Measurements from ENCODE around the gene TFF1. TPM values are rescaled to one million over a fixed set of nuclear protein-coding genes. Genes with fewer than 3 reads are reported as not detected.

Gene TFF1
- total RNA-seq, 4 donors from 2014 or later = 8.6 to 45.3 (median 25.8) TPM; not detected in 1

DNA sequence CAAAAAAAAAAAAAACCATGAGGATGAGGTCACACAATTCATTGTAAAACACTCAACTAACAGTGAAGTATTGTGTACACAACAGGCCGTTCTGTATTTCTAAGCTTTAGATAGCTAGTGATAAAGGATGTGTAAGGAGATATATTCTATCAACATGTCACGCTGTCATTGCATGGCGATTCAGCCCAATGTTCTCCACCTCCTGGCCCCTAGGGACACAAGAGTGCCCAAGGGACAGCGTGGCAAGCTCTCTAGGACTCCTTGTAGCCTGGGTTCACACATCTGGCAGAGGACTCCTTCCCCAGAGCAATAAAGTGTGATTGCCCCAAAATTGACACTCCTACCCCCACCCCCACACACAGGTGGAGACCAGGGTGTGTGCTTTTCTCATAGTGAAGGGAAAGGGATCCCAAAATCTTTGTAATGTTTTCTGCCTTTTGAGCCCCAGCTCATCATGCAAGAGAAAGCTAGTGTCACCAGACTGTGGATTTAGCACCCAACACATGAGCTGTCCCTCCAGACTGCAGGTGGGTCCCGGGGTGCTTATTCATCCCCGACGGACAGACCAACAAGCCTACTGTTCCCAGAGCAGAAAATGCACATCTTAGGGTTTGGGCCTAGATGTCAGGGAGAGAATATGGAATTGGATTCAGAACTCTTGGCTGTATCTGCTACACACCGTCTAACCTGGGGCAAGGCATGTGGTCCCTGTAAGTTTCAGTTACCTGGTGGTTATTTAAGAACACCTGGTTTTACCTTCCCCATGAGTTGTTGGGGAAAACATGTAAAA lies 18.0 kb upstream of the TFF1 start:
- intact Hi-C loops (cut with DNase I; ENCODE audit: low total_unique reads) (no loop called here), in situ Hi-C loops (cut with MboI; ENCODE audit: low pct_ligation_motif_present in 1 of 4, low pct_unique_long_range_greater_than_20kb in 1 of 4, low sequenced_read_pairs in 3 of 4) (loop anchor here in 1 of 4 donors (10.0 kb wide), 1 partner anchor 60 kb away; no protein-coding TSS in a partner anchor)
- Histone ChIP-seq H3K27ac (peak overlapping the region; percentile 13 to 75 (median 58)), H3K4me3 (no peak overlapping the region), H3K4me1 (peaks cover 3 to 21% (median 6%) of the 10 kb centered on the region in 4 donors), H3K9me3 (no peaks in the 10 kb centered on the region), H3K36me3 (no peaks in the 10 kb centered on the region), H3K27me3 (no peaks in the 10 kb centered on the region)
- 43 to 47% methylated on average over 3 to 8 of the region's 8 CpGs for WGBS, 2 donors (ENCODE audit: low coverage in 1 of 2)
- no peak for DNase-seq
- TF ChIP-seq EP300 (IDR thresholded peaks at IDR 0.05; ENCODE audit: low read depth) = no peak
- TF ChIP-seq, protein P1, sequence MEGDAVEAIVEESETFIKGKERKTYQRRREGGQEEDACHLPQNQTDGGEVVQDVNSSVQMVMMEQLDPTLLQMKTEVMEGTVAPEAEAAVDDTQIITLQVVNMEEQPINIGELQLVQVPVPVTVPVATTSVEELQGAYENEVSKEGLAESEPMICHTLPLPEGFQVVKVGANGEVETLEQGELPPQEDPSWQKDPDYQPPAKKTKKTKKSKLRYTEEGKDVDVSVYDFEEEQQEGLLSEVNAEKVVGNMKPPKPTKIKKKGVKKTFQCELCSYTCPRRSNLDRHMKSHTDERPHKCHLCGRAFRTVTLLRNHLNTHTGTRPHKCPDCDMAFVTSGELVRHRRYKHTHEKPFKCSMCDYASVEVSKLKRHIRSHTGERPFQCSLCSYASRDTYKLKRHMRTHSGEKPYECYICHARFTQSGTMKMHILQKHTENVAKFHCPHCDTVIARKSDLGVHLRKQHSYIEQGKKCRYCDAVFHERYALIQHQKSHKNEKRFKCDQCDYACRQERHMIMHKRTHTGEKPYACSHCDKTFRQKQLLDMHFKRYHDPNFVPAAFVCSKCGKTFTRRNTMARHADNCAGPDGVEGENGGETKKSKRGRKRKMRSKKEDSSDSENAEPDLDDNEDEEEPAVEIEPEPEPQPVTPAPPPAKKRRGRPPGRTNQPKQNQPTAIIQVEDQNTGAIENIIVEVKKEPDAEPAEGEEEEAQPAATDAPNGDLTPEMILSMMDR (IDR thresholded peaks at IDR 0.05) = peak in 1 of 5 experiments; percentile 23

DNA sequence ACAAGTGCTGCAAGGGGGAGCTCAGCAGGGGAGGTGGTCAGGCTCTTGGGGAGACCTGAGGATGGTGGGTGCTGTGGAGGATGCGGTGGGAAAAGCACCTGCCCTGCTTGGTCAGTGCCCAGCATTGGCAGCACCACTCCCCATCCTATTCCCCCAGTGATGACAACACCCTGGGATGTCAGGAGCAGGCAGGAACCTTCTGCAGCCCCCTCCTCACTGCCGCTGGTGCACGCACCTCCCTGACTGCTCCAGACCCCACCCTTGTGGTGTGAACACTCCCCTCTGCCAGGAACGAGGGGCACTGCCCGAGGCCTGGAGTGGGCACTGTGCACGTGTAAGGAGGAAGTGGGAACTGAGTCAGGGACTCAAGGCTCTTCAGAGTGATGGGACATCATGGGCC lies 17.0 kb upstream of the TFF1 start:
- H3K36me3 ChIP-seq = no peaks in the 10 kb centered on the region
- no peaks in the 10 kb centered on the region for H3K27me3 ChIP-seq
- H3K4me3 ChIP-seq = no peak overlapping the region
- DNase-seq = no peak
- no peaks in the 10 kb centered on the region for H3K9me3 ChIP-seq
- TF ChIP-seq POLR2A (IDR thresholded peaks at IDR 0.05) (no peak), EP300 (IDR thresholded peaks at IDR 0.05; ENCODE audit: low read depth) (no peak)
- in situ Hi-C loops (cut with MboI; ENCODE audit: low pct_ligation_motif_present in 1 of 4, low pct_unique_long_range_greater_than_20kb in 1 of 4, low sequenced_read_pairs in 3 of 4) (loop anchor here in 1 of 4 donors (10.0 kb wide), 1 partner anchor 61 kb away; no protein-coding TSS in a partner anchor), intact Hi-C loops (cut with DNase I; ENCODE audit: low total_unique reads) (no loop called here)
- peaks cover 0 to 15% (median 6%) of the 10 kb centered on the region in 4 donors for H3K4me1 ChIP-seq
- 82% methylated on average over 6 of the region's 6 CpGs; no CpG with 5 or more reads in 1 of the 2 donors for WGBS, 2 donors (ENCODE audit: low coverage in 1 of 2)
- peak overlapping the region in 1 of 4 donors; percentile 50 for H3K27ac ChIP-seq

DNA sequence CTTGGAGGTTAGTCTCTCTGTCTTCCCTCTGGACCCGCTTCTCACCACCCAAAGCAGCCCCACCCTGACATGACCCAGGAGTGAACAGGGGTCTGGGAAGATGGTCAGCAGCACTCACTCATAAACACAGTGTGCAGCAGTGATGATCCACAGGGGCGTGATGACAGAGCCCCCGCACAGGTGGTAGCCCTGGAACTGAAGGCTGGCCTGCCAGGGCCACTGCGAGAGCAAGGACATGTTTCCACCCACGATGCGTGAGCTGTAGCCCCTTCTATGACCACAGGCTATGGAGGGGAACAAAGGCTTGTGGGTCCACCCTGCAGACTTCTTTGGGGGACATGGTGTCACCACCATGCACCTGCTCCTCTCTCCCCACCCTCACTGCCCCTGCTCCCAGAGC lies 16.6 kb upstream of the TFF1 start:
- no peak for DNase-seq

DNA sequence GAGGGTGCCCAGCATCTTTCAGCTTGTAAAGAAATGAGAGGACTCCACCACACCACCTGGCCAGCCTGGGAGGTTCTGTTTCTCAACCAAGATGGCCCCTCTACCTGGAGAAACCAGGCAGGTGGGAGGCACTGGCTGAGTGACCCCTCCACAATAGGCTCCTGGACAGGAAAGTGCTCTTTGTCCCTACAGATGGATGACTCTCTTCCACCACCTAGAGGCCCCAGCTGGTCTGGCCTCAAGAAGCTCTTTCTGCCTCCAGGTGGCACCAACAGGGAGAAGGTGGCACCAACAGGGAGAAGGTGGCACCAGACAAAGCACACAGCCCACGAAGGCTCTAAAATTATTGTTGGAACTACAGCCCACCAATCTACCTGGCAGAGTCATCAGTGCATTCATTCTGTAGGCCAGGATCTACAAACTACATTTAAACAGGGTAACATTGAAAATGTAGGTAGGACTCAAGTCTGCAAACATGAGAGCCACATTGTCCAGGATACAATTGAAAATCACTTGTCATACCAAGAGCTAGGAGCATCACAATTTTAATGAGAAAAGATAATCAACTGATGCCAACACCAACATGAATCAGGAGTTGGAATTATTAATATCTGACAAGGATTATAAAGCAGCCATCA lies 15.1 kb upstream of the TFF1 start:
- WGBS, 2 donors (ENCODE audit: low coverage in 1 of 2) = 29% methylated on average over 1 of the region's 1 CpG; no CpG with 5 or more reads in 1 of the 2 donors
- Histone ChIP-seq H3K4me3 (no peak overlapping the region), H3K27ac (no peak overlapping the region), H3K27me3 (no peaks in the 10 kb centered on the region), H3K4me1 (peaks cover 3 to 22% (median 9%) of the 10 kb centered on the region in 4 donors), H3K36me3 (no peaks in the 10 kb centered on the region), H3K9me3 (no peaks in the 10 kb centered on the region)
- peak; percentile 63 for DNase-seq
- TF ChIP-seq EP300 (IDR thresholded peaks at IDR 0.05; ENCODE audit: low read depth) = no peak
- TF ChIP-seq, protein P1 (IDR thresholded peaks at IDR 0.05) = peak; percentile 43 to 92 (median 76)
- no peak for TF ChIP-seq POLR2A (IDR thresholded peaks at IDR 0.05)
- TF ChIP-seq POLR2AphosphoS5 (IDR thresholded peaks at IDR 0.05) = no peak
- intact Hi-C loops (cut with DNase I; ENCODE audit: low total_unique reads) = no loop called here
- in situ Hi-C loops (cut with MboI; ENCODE audit: low pct_ligation_motif_present in 1 of 4, low pct_unique_long_range_greater_than_20kb in 1 of 4, low sequenced_read_pairs in 3 of 4) = loop anchor here in 1 of 4 donors (10.0 kb wide), 1 partner anchor 63 kb away; no protein-coding TSS in a partner anchor

More for the DNA sequence above, 16.6 kb upstream of the TFF1 start:
- Histone ChIP-seq H3K4me3 (no peak overlapping the region), H3K27me3 (no peaks in the 10 kb centered on the region), H3K27ac (no peak overlapping the region), H3K36me3 (no peaks in the 10 kb centered on the region), H3K9me3 (no peaks in the 10 kb centered on the region), H3K4me1 (peaks cover 0 to 15% (median 6%) of the 10 kb centered on the region in 4 donors)
- in situ Hi-C loops (cut with MboI; ENCODE audit: low pct_ligation_motif_present in 1 of 4, low pct_unique_long_range_greater_than_20kb in 1 of 4, low sequenced_read_pairs in 3 of 4) = loop anchor here in 1 of 4 donors (10.0 kb wide), 1 partner anchor 62 kb away; no protein-coding TSS in a partner anchor
- intact Hi-C loops (cut with DNase I; ENCODE audit: low total_unique reads) = no loop called here
- 86% methylated on average over 6 of the region's 6 CpGs; no CpG with 5 or more reads in 1 of the 2 donors for WGBS, 2 donors (ENCODE audit: low coverage in 1 of 2)
- no peak for TF ChIP-seq POLR2AphosphoS5 (IDR thresholded peaks at IDR 0.05)
- TF ChIP-seq, protein P1 (IDR thresholded peaks at IDR 0.05) = no peak
- no peak for TF ChIP-seq POLR2A (IDR thresholded peaks at IDR 0.05)
- TF ChIP-seq EP300 (IDR thresholded peaks at IDR 0.05; ENCODE audit: low read depth) = no peak

All from transverse colon (tissue), 4 donors.